Stimulated activated CD8-positive, alpha-beta memory T cell treated with anti-CD3 and anti-CD28 coated beads, Interleukin-2, amount 100 ng/mL, for 1 hour (primary cell): ENCODE measurements around the gene ZNF804A.

Experiments used
- DNase-seq, 2 donors: peaks; one replicate each; pipeline ENCODE4 v3.0.0-alpha.2; 2020; ENCODE audit warnings: low read depth in 2 of 2

ZNF804A gene

GRCh38 chr2:184611361-184612085, 13.2 kb downstream of the ZNF804A start:
- no peak for DNase-seq

DNA sequence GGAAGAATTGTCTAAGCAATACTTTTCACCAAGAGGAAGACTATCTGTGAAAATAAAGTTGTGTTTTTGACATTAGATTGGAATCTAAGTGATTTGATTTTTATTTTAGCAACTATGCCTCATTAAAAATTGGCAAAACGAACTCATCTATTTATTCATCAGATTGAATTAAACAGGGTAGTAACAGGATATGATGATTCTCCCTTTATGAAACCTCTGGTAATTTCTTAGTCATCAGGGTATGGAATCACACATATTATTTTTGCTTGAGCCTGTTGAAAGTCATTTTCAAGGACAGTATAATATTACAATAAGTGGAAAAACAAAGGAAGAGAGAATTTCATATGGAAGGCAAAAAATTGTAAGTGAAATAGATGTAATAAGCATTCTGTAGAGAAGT, 22.0 kb downstream of the ZNF804A start:
- no peak for DNase-seq

DNA sequence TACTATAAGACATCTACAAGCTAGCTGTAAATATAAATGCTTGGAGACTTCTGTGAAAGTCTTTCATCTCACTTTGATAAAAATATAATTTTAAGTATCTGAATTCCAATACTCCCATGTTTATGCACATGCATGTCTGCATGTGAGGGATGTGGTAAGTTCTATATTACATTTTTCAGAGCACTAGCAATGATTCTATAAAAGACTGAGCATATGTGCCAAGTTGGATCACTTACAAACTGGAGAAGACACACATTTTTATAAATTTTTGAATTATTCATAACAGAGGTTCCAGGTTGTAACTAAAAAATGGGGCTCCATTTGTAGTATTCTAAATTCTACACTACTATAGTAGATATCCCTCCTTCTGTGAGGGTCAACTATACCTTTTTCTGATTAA, 26.0 kb downstream of the ZNF804A start:
- DNase-seq: no peak

DNA sequence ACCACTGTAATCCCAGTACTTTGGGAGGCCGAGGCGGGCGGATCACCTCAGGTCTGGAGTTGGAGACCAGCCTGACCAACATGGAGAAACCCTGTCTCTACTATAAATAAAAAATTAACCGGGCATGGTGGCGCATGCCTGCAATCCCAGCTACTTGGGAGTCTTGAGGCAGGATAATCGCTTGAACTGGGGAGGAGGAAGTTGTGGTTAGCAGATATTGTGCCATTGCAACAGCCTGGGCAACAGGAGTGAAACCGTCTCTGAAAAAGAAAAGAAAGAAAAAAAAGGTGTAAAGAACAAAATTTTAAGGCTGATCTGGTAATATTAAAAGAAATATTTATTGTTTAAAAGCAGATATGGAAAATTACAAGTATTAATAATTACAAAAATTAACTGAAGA, 29.7 kb downstream of the ZNF804A start:
- DNase-seq: no peak

GRCh38 chr2:184633726-184634125, 35.4 kb downstream of the ZNF804A start:
- DNase-seq: no peak

DNA sequence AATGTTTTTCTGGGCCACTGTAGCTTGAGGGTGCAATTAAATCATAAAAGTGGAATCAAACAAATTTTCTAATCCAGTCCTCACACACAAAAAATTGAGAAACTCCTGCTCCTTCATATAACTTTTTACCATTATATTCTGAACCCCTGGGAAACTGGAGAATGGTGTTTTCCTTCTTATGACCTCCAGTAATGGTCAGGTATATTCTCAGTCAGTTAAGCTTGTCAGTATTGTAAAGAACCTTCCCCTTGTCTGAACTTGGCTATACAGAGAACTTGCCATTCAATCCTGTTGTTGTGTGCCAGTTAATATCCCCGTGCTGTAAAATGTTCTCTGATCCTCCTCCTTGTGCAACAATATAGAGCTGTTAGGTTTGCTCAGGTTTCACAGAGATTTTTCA, 39.5 kb downstream of the ZNF804A start:
- DNase-seq: no peak

DNA sequence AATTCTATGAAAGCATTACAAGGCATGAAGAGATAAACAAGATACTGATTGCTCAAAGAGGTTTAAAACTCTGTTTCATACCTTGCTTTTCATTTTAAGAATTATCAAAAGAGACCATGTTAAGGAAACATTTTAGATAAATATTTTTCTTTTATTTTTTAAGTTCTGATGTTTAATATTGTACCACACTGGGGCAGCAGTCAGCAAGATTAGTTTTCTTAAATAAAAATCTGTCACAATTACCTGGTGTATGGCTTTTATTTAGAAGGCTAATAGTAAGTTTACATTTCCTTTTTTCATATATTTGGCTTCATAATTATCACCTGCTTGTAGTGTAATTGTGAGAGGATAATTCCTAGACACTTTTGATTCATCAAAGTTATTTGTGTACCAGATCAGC, 46.4 kb downstream of the ZNF804A start:
- no peak for DNase-seq

- DNase-seq: no peak
These were observed 47.8 kb downstream of the ZNF804A start for GRCh38 chr2:184646177-184646576.

GRCh38 chr2:184646593-184646992, 48.3 kb downstream of the ZNF804A start:
- DNase-seq: no peak

DNA sequence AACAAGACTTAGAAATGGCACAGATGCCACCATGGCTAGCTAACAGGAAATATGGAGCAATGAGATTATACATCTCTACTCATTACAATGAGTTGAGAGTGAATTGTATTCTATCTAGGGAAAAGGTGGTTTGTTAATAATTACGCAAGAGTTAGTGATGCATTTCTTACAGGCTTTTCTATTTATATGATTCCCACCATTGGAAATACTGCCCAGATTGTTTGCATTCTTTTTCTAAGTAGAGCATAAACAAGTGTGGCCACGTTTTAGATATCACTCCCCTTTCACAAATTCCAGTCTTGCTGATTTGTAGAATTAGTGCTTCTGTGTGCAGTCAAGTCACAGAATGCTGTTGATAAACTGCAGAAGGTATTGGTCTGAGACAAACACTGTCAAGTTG, 56.6 kb downstream of the ZNF804A start:
- DNase-seq: no peak

- no peak for DNase-seq
These were observed 78.8 kb downstream of the ZNF804A start for GRCh38 chr2:184677171-184677570.

DNA sequence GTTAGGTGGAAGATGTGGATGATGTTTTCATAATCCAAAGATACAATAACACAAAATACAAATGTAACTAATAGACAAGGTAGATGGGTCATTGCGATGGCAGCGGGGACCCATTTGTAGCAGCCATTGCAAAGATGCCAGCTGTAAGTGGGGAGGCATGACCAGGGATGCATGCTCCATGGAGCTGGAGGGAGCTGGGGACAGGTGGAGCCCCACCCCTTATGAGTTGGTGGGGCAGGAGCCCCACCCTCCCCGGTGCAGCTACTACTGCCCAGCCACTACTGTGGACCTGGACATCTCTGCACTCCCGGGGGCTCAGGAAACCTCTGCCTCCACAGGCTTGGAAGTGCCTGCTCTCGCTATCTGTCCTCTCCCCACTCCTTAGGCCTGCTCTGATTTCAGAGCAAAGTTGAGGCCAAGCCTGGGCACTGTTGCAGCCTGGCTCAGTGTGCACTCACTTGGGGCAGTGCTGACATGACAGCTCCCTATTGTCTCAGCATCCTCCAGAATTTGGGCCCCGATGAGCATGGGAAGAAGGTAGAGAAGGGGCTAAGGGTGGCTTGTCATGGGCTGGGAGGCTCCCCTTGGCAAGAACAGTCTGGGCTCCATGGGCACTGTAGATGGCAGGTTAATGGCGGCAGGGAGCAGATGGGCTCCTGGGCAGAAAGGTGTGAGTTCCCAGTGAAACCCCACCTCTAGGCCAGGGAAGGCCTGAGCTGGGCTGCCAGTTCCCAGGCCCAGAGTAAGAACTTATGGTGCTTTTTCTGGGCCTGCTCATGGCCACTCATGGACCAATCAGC, 81.1 kb downstream of the ZNF804A start:
- DNase-seq: no peak

DNA sequence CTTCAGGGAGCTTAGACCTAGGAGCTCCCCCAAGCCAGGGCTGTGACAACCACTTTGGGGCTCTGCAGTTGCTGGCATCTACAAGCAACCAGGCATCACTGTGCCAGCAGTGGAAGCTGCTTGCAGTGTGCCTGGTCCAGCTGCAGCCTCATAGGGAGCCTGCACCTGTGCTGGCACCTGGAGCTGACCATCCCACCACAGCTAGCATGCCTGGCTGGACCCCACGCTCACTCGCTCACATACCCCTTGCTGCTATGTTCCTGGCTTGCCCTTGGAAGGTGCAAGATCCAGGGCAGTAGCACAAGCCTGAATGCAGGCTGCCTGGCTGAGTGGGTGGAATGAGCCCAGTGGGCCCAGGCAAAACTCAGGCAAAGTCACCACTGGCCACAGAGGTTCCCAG, 82.5 kb downstream of the ZNF804A start:
- no peak for DNase-seq

- no peak for DNase-seq
These were observed 83.5 kb downstream of the ZNF804A start for GRCh38 chr2:184681642-184682321.

GRCh38 chr2:184683911-184684310, 85.6 kb downstream of the ZNF804A start:
- no peak for DNase-seq

- no peak for DNase-seq
These were observed 87.9 kb downstream of the ZNF804A start for GRCh38 chr2:184685999-184686841.

GRCh38 chr2:184689638-184690037, 91.3 kb downstream of the ZNF804A start:
- DNase-seq: no peak

- DNase-seq: no peak
These were observed 93.9 kb downstream of the ZNF804A start for GRCh38 chr2:184692141-184692734.

GRCh38 chr2:184696644-184697043, 98.3 kb downstream of the ZNF804A start:
- no peak for DNase-seq

- no peak for DNase-seq
These were observed 100.1 kb downstream of the ZNF804A start for GRCh38 chr2:184698476-184698875.

- no peak for DNase-seq
These were observed 123.6 kb downstream of the ZNF804A start for GRCh38 chr2:184721881-184722280.
